Memory B cell (primary cell): ENCODE measurements around the gene BORCS5.

ENCODE experiments used
- ATAC-seq: fragments of 150-1000 bp; cut with Tn5 transposase; 2 replicates; pipeline ENCODE4 v1.10.0; 2021; ENCODE audit warnings: low read depth, mild to moderate bottlenecking, moderate library complexity
- DNase-seq, 2 donors: peaks; one replicate each; pipeline ENCODE4 v3.0.0; 2022; ENCODE audit warnings: low spot score in 2 of 2
- H3K27ac Mint-ChIP-seq: one replicate; pipeline ENCODE4 v1.8.0; 2022; ENCODE audit warnings: mild to moderate bottlenecking, moderate library complexity, mixed read lengths
- H3K27me3 Mint-ChIP-seq: one replicate; pipeline ENCODE4 v1.8.0; 2022; ENCODE audit warnings: mixed read lengths
- H3K36me3 Mint-ChIP-seq: one replicate; pipeline ENCODE4 v1.8.0; 2022; ENCODE audit warnings: mild to moderate bottlenecking, mixed read lengths
- H3K4me1 Mint-ChIP-seq: one replicate; pipeline ENCODE4 v1.8.0; 2022; ENCODE audit warnings: mixed read lengths
- H3K4me3 Mint-ChIP-seq: one replicate; pipeline ENCODE4 v1.8.0; 2022; ENCODE audit warnings: mild to moderate bottlenecking, moderate library complexity, mixed read lengths
- H3K9me3 Mint-ChIP-seq: one replicate; pipeline ENCODE4 v1.8.0; 2022; ENCODE audit warnings: mixed read lengths

Gene BORCS5

DNA sequence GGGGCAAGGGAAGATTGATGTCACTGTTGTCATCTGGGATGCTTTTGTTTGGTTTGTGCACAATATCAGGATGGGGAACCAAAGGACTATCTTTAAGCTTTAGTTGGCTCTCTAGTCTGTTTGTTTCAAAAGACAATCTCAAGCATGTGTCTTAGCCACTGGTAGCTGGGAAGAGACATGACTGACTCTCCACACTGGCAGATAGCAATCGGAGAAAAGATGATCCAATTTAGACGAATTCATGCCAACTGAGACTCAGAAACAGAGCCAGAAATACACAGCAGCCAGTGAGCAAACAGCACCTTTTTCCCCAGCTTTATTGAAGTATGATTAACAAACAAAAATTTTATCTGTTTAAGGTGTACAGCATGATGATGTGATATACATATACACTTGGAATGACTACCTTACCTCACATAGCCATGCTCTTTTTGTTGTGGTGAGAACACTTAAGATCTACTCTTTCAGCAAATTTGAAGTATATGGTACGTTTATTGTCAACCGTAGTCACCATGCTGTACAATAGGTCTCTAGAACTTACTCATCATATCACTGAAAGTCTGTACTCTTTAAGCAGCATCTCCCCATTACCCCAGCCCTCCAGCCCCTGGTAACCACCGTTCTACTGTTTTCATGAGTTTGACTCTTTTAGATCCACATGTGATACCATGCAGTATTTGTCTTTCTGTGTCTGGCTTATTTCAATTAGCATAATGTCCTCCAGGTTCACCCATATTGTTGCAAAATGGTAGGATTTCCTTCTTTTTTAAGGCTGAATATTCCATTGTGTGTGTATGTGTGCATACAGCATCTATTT lies 155.2 kb downstream of the BORCS5 start:
- DNase-seq (no peak), ATAC-seq (no peak)
- H3K27ac Mint-ChIP-seq: no peak overlapping the region
- H3K36me3 Mint-ChIP-seq: no peaks in the 10 kb centered on the region
- no peaks in the 10 kb centered on the region for H3K4me1 Mint-ChIP-seq
- no peaks in the 10 kb centered on the region for H3K27me3 Mint-ChIP-seq
- no peaks in the 10 kb centered on the region for H3K9me3 Mint-ChIP-seq
- no peak overlapping the region for H3K4me3 Mint-ChIP-seq

DNA sequence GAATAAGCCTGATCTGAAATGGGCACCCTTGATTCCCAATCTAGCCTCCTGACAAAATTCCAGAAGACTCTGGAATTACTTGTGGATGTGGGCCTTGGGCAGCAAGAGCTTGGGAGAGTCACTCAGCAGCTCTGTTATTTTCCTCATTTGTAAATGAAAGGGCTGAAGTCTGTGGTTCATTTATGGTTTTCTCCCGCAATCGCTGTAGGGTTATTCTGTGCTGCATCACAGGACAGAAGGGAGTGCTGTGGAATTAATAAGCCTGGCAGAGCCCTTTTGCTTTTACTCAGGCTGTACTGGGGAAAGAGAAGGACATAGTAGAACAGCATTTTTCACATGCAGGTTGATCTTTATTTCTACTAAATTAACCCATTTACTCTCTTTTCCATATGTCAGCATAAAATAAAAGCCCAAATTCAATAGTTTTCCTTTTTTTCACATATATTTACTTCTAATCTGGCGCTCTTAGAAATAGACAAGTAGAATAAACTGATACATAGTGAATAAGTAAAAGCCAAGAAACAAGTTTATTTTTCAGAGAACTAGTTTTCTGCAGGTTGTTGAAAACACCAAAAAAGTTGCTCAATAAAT lies 156.6 kb downstream of the BORCS5 start:
- no peak for DNase-seq

DNA sequence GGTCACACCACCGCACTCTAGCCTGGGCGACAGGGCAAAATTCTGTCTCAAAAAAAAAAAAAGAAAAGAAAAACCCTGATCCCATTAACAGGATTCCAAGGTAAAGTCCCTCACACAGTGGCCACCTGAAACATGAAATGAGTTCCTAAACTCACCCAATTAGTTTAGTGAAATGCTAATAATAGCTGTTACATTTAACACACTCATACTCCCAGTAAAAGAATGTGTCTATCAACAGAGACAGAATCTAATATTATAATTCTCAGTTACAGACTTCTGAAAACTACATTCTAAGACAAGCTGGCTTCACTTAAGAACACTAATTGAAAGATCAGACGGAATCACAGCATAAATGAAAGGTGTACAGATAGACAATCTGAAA lies 161.6 kb downstream of the BORCS5 start:
- DNase-seq (no peak), ATAC-seq (no peak)
- Mint-ChIP-seq H3K36me3 (peaks cover 2% of the 10 kb centered on the region), H3K4me3 (no peak overlapping the region), H3K27me3 (no peaks in the 10 kb centered on the region), H3K9me3 (no peaks in the 10 kb centered on the region), H3K4me1 (no peaks in the 10 kb centered on the region), H3K27ac (no peak overlapping the region)

More for the DNA sequence above, 156.6 kb downstream of the BORCS5 start:
- peaks cover 2% of the 10 kb centered on the region for H3K36me3 Mint-ChIP-seq
- no peaks in the 10 kb centered on the region for H3K27me3 Mint-ChIP-seq
- ATAC-seq: no peak
- H3K4me1 Mint-ChIP-seq: no peaks in the 10 kb centered on the region
- no peaks in the 10 kb centered on the region for H3K9me3 Mint-ChIP-seq
- H3K27ac Mint-ChIP-seq: no peak overlapping the region
- H3K4me3 Mint-ChIP-seq: no peak overlapping the region

DNA sequence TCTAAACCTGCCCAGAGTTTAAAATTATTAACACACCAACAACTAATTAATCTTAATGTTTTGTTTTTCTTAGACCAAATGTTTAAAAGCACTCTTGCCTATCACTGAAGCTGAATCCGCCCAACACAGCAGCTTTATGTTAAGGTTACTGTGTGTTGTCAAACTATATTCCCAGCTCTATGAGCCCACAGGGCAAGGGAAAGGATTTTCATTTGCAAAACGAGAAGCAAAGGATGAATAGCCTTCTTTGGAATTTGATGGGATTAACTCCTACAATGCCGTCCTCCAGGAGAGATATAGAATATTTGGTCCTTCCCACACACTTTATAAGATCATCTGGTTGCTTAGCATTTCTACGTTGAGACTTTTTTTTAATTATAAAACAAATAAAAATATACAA lies 162.0 kb downstream of the BORCS5 start:
- Mint-ChIP-seq H3K27me3 (no peaks in the 10 kb centered on the region), H3K9me3 (no peaks in the 10 kb centered on the region), H3K4me3 (no peak overlapping the region), H3K4me1 (no peaks in the 10 kb centered on the region), H3K27ac (no peak overlapping the region), H3K36me3 (peaks cover 2% of the 10 kb centered on the region)
- DNase-seq (no peak), ATAC-seq (no peak)
